CD4-positive, alpha-beta T cell treated with Interleukin-6 for 4 hours (primary cell): ENCODE data around the gene FAM170B.

Experiments used
- DNase-seq: peaks from one replicate; pipeline ENCODE4 v3.0.0-alpha.2; 2020; ENCODE audit warnings: mixed read lengths

The FAM170B gene

GRCh38 chr10:49099046-49099445 lies 34.8 kb downstream of the FAM170B start:
- DNase-seq = no peak

- no peak for DNase-seq
These were observed 36.9 kb downstream of the FAM170B start for GRCh38 chr10:49096890-49097445.

- no peak for DNase-seq
These were observed 39.2 kb downstream of the FAM170B start for GRCh38 chr10:49094646-49095045.

GRCh38 chr10:49093922-49094321 lies 39.9 kb downstream of the FAM170B start:
- no peak for DNase-seq

GRCh38 chr10:49092477-49092876 lies 41.3 kb downstream of the FAM170B start:
- DNase-seq = no peak

GRCh38 chr10:49091450-49092210 lies 42.2 kb downstream of the FAM170B start:
- no peak for DNase-seq

GRCh38 chr10:49090696-49091380 lies 43.0 kb downstream of the FAM170B start:
- DNase-seq = no peak

- DNase-seq = no peak
These were observed 43.6 kb downstream of the FAM170B start for GRCh38 chr10:49090189-49090575.

- no peak for DNase-seq
These were observed 44.1 kb downstream of the FAM170B start for GRCh38 chr10:49089557-49090188.

- DNase-seq = no peak
These were observed 44.7 kb downstream of the FAM170B start for GRCh38 chr10:49089152-49089551.

GRCh38 chr10:49086889-49087288 lies 46.9 kb downstream of the FAM170B start:
- no peak for DNase-seq

- no peak for DNase-seq
These were observed 50.6 kb downstream of the FAM170B start for GRCh38 chr10:49083261-49083660.

- no peak for DNase-seq
These were observed 51.1 kb downstream of the FAM170B start for GRCh38 chr10:49082766-49083165.

GRCh38 chr10:49081547-49082275 lies 52.1 kb downstream of the FAM170B start:
- no peak for DNase-seq
